HG02759 (cell line): ENCODE data around the gene TTLL5.

Experiments
- ATAC-seq: cut with Tn5 transposase; IDR thresholded peaks from one replicate; pipeline ENCODE4 v1.9.1; 2021; ENCODE audit warnings: mild to moderate bottlenecking, moderate library complexity; ENCODE audit not compliant: unreplicated experiment

Gene TTLL5

DNA sequence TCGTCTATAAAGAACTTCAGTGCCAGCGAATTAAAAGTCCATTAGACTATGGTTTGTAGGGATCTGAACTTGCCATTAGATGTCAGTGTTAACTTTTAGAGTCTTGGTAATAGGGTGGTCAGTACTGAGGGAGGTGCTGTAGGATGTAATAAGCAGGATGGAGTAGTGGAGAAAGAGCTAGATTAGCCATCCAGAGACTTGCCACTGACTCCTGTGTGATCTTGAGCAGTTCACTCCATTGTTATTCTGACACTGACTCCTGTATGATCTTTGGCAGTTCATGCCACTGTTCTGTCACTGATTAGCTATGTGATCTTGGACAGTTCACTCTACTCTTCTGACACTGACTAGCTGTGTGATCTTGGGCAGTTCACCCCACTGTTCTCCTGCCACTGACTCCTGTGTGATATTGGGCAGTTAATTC is 133.6 kb downstream of the TTLL5 start:
- no peak for ATAC-seq

DNA sequence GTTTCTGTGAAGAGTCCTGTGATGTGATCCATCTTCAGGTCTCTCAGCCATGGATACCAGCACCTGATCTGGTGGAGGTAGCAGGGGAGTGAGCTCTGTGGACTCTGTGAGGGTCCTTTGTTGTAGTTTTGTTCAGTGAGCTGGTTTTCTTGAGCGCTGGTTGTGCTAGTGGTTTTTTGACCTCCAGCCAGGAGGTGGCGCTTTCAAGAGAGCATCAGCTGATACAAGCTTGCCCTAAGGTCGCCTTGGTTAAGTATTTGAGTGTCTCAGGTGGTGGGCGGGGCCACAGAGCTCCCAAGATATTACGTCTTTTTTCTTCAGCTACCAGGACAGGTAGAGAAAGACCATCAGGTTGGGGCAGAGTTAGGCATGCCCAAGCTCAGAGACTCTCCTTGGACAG is 139.7 kb downstream of the TTLL5 start:
- ATAC-seq: no peak

DNA sequence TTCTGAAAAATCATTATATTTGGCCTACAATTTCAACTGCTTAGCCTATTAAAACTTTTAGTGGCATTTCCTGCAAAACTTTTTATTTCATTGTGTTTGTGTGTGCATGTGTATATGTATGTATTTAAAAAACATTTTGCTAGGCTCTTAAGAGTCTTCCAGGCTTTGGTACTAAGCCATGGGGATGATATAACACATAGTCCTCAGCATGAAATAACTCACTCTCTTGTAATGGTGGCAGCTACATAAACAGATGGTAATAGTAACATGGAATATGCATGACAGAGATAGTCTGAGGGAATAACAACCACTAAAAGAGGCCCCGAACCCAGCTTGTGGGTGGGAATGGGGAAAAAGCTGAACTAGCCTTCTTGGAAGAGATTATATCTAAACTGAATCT is 141.4 kb downstream of the TTLL5 start:
- ATAC-seq: no peak

DNA sequence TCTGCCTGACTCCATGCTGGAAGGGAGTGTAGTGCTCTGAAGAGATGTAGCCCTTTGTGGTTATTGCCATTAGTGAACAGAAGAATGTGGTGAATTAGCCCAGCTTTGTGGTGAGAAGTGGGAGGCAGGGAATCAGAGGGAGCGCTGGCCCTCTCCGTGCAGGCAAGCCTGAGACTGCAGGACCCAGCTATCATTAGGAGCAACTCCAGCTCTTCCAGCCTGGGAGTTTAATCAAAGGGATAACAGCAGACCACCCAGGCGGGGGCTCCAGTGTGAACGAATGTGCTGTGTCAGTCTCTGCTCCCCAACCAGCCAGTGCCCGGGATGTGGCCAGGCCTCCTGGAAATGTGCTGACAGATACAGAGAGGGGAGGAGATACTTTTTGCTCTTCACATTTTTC is 142.7 kb downstream of the TTLL5 start:
- no peak for ATAC-seq

DNA sequence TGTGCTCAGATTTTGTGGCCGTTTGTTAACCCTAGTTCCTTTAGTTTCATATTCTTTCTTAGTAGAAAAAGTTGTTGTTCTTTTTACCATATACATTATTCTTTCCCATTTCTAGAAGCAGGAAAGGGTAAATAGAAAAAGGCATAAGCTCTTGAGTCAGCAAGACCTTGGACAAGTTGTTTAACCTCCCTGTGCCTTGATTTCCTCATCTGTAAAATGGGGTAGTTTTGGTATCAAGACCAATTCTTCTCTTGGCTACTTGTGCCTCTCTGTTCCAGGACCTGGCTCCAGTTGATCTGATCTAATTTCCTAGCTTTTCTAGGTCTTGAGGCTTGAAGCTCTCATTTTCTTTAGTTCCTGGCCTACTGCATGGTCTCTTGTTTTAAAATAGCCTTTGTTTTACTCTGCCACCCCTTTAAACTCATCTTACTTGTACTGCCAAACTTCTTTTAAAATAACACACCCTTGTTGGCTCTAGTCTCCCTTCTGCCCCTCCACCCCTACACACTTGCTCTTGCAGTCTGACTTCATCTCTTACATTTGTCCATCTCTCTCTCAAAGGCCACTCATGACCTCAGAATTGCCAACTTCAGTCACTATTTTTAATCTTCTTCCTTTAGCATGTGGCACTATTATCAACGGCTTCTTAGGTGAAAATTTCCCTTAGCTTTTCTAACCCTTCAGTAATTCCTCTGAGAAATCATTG is 143.7 kb downstream of the TTLL5 start:
- no peak for ATAC-seq

DNA sequence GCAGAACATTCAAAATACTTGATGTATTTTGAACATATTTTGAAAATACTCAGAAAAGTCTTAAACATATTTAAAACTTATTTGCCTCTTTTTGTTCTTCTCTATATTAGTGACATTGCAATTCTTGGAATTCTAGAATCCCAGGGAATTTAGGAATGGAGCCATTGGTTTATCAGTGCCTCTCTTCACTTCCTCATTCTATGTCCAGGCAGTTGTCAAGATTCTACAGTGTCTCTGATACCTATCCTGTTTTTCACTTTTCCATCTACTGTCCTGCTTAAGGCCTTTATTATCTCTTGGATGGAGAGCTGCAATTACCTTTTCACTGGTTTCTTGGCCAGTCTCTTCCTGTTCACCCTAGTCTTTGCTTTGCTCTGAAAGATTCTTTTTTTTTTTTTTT is 144.6 kb downstream of the TTLL5 start:
- no peak for ATAC-seq

DNA sequence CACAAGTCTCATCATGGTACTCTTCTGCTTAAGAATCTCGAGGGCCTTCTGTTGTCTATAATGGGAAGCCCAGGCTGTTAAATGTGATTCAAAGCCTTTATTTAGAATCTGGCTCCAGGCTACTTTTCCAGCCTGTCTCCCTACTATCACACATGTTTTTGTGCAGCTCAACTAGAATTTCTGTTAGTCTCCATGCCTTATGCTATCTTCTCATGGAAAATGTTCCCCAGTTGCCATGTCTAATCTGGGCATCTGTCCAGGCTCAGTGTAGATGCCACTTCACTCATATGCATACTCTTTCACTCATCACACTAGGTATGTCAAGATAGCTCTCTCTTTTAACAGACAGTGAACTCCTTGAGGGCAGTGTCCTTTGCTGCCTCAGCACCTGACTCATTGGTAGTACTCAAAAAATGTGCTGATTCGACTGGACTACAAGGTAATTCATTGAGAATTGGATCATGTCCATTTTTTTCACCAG is 145.3 kb downstream of the TTLL5 start:
- no peak for ATAC-seq

DNA sequence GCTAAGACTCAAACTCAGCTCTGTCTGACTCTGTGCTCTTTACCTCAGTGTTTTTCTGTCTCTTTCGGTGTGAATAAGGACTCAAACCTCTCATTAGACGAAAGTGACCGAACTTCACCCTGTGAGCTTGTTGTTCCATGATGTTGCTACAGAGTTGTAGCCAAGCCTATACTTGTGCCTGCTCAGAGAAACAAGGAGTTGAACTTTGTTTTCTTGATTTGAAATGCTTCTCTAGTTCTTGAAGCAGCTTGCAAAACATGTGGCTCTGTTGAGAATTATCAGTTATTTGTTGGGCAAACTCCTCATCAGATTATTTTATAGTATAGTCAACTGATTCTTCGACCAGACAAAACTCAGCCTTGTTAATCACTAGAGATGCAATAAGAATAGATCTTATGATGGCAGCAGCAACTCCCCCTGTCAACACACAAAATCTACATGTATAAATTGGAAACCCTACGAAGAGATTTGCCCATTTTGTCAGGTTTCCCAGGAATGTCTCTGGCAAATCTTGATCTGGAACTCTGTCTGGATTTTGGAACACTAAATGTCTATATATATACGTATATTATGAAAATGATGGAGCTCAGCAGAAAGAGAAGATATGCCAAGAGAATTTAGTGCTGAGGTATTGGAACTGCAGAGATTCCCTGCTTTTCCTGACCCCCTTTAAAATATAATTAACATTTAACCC is 146.8 kb downstream of the TTLL5 start:
- ATAC-seq: no peak

DNA sequence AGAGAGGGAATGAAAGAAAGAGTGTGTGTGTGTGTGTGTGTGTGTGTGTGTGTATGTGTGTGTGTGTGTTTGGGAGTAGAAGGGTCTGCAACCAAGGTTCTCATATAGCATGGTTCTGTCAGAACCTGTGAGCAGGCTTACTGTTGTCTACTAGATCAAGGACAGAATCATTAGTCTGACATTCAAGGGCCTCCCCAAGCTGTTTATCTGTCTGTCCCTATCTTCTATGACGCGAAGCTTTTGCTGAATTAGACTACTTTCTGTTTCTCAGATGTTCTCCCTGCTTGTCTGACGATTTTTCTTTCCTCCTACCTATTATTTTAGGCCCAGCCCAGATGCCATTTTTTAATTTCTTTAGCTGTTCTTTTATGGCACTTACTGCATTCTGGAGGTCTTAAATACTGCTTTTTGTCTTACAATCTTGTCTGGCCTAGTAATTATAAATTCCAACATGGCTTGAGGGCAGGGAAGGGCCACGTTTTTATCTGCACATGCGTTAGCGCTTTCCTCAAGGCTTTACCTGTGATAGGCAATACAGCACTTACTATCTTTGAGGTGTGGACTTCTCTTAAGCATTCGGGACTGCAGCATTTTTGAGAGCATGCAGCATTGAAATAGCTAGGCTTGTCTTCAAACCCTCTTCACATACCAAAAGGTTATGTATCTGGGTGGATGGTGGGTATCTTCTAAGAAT is 150.2 kb downstream of the TTLL5 start:
- no peak for ATAC-seq

DNA sequence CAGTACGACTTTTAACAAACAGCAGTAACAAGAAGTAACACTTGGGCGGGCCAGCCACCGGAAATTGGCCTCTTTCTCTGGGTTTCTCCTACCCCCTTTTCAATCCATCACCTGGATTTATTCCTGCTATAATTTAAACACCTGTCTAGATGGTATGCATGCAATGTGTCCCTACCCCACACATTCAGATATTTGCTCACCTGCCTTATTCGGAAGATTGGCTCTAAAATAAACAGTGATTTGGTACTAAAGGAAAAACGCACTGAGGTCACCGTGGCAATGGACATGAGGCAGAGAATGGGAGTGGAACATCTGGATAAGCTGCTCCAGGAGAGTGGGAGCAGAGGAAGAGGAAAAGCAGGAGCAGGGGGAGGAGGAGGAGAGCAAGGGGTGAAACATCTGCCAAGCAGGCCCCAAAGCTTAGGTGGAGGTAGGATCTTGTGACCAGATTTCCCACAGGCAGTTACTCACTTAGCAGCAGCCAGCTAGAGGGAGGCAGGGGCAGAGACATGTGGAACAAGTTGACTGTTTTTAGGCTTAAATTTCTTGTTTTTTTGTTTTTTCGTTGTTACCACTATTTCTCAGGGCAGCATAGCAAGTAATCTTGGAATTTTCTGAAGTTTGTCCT is 150.9 kb downstream of the TTLL5 start:
- ATAC-seq: no peak

DNA sequence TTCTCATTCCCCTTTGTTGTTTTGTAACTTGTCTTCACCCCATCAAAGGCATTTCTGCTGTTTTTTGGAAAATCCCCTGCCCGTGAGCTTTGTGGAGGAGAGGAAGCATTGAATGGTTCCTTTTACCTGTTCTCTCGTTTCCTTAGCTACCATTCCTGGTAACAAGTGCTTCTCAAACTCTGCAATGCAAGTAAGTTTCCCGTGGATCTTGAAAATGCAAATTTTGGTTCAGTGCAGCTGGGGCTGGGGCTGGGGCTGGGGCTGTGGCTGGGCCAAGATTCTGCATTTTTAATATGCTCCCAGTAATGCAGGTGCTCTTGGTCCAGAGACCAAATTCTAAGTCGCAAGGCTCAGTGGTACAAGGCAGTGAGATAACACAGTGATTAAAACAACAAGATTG is 151.6 kb downstream of the TTLL5 start:
- ATAC-seq: no peak

DNA sequence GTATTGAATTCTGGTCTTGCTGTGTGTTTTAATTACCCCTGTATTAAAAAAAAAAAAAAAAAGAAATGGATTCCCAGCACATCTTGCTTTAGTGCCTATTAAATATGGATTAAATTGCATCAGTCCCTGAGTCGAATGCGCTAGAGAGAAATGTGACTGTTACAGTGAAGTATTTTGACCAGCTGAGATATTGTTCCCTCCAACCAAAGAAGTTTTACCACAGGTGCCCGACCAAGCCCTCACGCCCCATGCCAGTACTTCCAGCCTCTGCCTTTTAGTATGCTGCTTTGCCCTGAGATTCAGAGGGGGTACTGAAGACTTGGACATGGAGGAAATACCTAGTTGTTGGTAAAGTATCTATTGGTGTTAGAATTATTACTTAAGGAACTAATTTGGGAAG is 159.7 kb downstream of the TTLL5 start:
- no peak for ATAC-seq

DNA sequence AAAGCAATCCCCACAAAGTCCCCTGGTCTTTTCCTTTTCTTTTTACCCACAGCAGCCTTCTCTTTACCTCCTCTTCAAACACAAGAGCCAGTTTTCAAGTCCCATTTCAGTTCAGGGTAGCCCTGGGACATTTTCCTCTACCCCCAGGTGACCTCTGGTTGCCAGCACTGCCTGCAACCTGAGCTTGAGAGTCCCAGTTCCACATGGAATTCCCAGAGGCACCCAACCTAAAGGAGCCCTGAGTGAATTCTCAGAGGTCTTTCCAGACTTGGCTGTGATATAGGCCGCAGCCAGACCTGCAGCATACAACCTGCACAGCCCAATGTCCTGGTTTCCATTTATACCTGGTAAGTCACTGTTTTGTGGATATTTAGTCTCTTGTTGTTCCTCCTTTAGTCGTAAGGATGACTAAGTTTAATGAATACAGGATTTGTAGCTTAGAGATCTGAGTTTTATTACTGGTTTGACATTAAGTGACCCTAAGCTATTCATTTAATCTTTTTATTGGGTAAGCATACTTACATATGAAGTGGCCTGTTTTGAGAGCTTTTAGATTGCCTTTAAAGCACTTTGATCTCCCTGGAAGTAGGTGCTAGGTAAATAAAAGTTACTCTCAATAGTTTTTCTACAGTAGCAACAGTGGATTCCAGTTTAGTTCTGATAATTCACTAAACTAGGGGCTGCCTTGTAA is 160.9 kb downstream of the TTLL5 start:
- ATAC-seq: no peak

DNA sequence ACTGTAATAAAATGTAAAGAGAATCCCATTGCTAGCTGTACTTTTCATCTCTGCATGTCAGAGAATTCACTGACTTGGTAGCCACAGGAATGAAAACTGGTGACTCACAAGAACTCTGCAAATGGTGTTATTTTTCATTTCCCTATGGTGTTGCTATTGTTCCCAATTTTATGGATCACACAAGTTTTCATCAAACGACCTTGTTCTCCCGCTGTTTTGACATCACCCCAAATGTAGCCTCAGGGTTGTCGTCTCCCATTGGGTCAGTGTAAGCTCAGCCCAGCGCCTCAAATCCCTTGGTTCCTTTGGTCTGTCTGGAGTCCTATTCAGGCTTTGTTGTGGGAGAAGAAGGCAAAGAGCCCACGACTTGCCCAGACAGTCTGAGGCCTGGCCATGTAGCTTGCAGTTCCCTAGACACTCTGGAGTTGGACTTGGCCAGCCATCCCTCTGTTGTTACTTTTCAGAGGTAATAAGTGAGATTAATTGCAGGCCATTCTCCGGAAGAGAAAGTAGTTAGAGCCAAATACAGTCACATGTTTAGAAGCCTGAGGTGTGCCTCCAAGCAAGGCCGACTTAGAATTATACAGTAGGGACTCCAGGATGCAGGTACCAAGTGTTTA is 161.6 kb downstream of the TTLL5 start:
- ATAC-seq: no peak

DNA sequence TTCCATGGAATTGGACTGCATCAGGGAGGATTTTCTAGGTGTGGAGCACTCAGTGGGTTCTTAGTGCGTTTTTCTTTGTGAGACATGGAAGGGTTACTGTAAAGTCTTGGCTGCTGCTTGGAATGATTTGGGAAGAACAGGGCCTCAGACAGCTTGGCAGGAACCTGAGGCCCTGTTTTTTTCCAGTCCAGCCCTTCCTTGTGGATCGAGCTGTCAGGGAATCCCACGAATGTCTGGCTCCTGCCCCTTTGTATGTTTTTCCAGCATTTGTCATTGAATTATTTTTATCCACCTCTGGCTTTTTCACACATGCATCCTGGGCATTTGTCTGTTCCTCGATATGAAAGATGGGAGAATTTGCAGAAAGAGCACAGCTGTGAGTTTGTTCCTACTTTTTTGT is 162.3 kb downstream of the TTLL5 start:
- no peak for ATAC-seq

DNA sequence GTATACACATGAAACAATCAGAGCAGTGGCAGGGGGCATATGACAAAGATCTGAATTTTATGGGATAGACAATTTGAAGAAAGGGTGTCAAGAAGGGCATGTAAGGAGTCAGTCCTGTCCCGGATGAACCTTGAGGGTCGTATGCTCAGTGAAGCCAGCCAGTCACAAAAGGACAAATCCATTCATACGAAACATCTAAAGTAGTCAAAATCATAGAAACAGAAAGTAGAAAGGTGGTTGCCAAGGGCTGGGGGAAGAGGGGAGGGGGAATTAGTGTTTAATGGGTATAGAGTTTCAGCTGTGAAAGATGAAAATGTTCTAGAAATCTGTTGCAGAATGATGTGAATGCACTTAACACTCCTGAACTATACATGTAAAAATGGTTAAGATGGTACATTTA is 163.3 kb downstream of the TTLL5 start:
- no peak for ATAC-seq

DNA sequence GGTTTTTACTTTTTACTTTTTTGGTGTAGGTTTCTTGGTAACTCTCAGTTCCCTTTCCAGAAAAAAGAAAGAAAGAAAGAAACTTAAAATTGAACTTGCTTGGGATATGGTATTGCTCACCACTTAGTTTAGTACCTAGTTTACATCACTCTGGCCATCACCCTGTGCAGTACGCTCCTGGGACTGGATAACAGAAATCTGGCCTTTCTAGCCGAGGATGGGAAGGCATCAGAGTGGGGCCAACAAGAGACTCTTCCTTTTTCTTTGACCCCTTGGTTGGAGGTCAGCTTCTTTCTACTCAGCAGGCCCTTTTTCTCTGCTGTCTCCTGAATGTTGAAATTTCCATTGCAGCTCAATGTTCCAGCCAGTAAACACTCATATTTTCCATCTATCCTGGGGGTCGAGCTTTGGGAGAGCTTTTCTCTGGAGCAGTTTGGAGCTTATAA is 164.1 kb downstream of the TTLL5 start:
- no peak for ATAC-seq

DNA sequence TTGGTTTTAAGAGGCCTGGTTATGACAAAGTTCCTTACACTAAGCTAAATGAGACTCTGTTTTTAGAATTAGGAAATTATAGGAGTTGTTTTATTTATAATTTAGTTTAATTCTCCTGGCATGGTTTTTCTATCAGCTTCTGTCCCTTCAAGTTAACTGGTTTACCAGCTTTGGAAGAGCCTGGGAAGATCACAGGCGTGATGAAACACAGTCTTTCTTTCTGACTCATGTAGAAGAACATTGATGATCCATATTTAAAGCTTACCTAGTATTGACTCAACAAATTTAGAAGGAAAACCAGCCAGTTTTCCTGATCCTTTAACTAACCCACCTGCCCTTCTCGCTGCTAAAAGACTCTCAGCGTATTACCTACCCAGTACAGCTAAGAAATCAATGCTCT is 165.6 kb downstream of the TTLL5 start:
- no peak for ATAC-seq

DNA sequence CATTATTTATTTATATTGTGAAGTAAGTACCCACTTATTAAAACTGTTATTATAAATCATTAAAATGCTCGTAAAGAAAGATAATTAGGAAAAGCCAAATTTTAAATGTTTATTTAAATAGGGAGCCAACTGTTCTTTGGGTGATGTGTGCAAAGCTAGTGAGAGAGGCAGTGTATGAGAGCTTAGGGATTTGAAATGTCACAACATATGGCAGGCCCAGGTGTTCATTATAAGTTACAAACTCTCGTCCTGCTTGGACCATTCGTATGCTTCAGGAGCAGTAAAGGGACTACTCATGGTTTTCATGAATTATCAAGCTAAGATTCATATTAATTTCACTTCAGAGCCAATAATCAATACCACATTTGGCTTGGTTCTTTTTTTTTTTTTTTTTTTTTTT is 166.3 kb downstream of the TTLL5 start:
- ATAC-seq: no peak

DNA sequence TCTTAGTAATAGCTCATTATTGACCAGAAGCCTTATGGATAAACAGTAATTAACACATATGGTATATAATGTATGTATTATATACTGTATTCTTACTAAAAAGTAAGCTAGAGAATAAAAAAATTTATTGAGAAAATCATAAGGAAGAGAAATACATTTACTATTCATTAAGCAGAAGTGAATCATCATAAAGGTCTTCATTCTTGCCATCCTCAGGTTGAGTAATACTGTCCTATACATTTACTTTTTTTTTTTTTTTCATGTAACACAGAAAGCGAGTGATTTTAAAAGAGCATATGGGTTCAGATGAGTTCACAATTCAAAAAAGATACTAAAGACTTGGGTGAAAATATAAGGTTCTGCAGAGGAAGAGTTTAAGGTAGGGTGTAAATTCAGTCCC is 168.3 kb downstream of the TTLL5 start:
- no peak for ATAC-seq
